Loucy (cell line): ENCODE data around the gene AP1B1.

Source experiments
- H2AFZ ChIP-seq: fragments of 200-600 bp; sonication (generic); 2 replicates; pipeline ENCODE4 v1.6.0; 2016; ENCODE audit warnings: antibody characterized with exemption, mild to moderate bottlenecking, low read length, moderate library complexity
- H3F3A ChIP-seq: fragments of 200-600 bp; 2 replicates; pipeline ENCODE4 v1.6.0; 2016; ENCODE audit warnings: antibody characterized with exemption, low read depth, mild to moderate bottlenecking
- H3K27me3 ChIP-seq: fragments of 200-600 bp; sonication (generic); 2 replicates; pipeline ENCODE4 v1.6.1; 2014; ENCODE audit warnings: low read length, mild to moderate bottlenecking; ENCODE audit not compliant: insufficient read depth, poor library complexity, severe bottlenecking
- H3K36me3 ChIP-seq: fragments of 200-600 bp; sonication (generic); 2 replicates; pipeline ENCODE4 v1.6.1; 2016; ENCODE audit warnings: low read length; ENCODE audit not compliant: insufficient read depth
- H3K4me1 ChIP-seq: fragments of 200-600 bp; sonication (generic); 2 replicates; pipeline ENCODE4 v1.5.1; 2014; ENCODE audit warnings: low read length, mild to moderate bottlenecking; ENCODE audit not compliant: insufficient read depth, poor library complexity, severe bottlenecking
- H3K4me2 ChIP-seq: fragments of 200-600 bp; sonication (generic); 2 replicates; pipeline ENCODE4 v1.6.0; 2014; ENCODE audit warnings: antibody characterized with exemption, low read length, low read depth, mild to moderate bottlenecking; ENCODE audit not compliant: poor library complexity, severe bottlenecking
- H3K4me3 ChIP-seq: fragments of 200-600 bp; sonication (generic); 2 replicates; pipeline ENCODE4 v1.5.1; 2014; ENCODE audit warnings: low read length, mild to moderate bottlenecking, mixed read lengths; ENCODE audit not compliant: poor library complexity, severe bottlenecking
- H3K79me2 ChIP-seq: fragments of 200-600 bp; sonication (generic); 2 replicates; pipeline ENCODE4 v1.6.1; 2014; ENCODE audit warnings: low read length; ENCODE audit not compliant: insufficient read depth
- H3K9ac ChIP-seq: fragments of 200-600 bp; sonication (generic); 2 replicates; pipeline ENCODE4 v1.6.0; 2014; ENCODE audit warnings: mild to moderate bottlenecking, low read depth, low read length, moderate library complexity; ENCODE audit not compliant: poor library complexity, severe bottlenecking
- H3K9me2 ChIP-seq: fragments of 200-600 bp; sonication (generic); replicated peaks from 2 replicates; pipeline ENCODE4 v1.6.1; 2016; ENCODE audit warnings: low read depth, low read length, mixed read lengths
- H3K9me3 ChIP-seq: fragments of 200-600 bp; sonication (generic); 2 replicates; pipeline ENCODE4 v1.6.1; 2014; ENCODE audit warnings: mild to moderate bottlenecking, antibody characterized with exemption, low read length, low read depth; ENCODE audit not compliant: insufficient read depth
- H4K20me1 ChIP-seq: fragments of 200-600 bp; sonication (generic); 2 replicates; pipeline ENCODE4 v1.6.0; 2014; ENCODE audit warnings: antibody characterized with exemption, low read length, mild to moderate bottlenecking; ENCODE audit not compliant: insufficient read depth, poor library complexity, severe bottlenecking
- EZH2phosphoT487 ChIP-seq: fragments of 200-600 bp; IDR thresholded peaks from 2 replicates; pipeline ENCODE4 v1.6.1; 2018; ENCODE audit warnings: antibody characterized with exemption, mild to moderate bottlenecking, moderate library complexity, borderline replicate concordance
- TF ChIP-seq, protein P1 (sequence below): fragments of 200-600 bp; sonication (generic); conservative IDR thresholded peaks from 2 replicates; pipeline ENCODE4 v1.5.1; 2014; ENCODE audit warnings: mild to moderate bottlenecking, antibody characterized with exemption, low read length

Gene AP1B1

DNA sequence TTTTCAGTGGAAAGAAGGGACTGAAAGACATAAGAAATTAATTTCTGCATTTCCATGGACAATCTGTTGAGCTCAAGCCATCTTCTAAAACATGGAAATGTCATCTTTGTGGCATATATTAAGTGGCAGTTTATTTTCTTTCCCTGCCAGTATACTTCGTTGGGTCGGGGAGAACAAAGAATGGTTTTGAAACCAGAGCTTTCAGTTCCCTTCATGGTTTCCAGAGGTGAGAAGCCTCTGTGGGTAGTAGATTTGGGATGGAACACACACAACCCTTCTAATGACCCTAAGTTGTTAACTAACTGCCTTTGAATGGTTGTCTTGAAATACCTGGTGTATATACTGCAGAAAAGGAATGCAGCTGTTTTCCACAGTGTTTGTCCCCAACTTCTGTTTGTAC is 99.5 kb downstream of the AP1B1 start:
- Histone ChIP-seq H3K4me3 (no peak overlapping the region), H3K9me3 (no peaks in the 10 kb centered on the region), H2AFZ (no peak overlapping the region), H3K9ac (no peak overlapping the region), H3K4me2 (no peak overlapping the region), H3K27me3 (no peaks in the 10 kb centered on the region), H4K20me1 (peaks cover 81% of the 10 kb centered on the region), H3F3A (no peaks in the 10 kb centered on the region; the same call in 1 of the 2 replicates), H3K79me2 (peaks cover 87% of the 10 kb centered on the region), H3K36me3 (peaks cover 99% of the 10 kb centered on the region), H3K9me2 (no peaks in the 10 kb centered on the region), H3K4me1 (no peaks in the 10 kb centered on the region)
- TF ChIP-seq, protein P1, sequence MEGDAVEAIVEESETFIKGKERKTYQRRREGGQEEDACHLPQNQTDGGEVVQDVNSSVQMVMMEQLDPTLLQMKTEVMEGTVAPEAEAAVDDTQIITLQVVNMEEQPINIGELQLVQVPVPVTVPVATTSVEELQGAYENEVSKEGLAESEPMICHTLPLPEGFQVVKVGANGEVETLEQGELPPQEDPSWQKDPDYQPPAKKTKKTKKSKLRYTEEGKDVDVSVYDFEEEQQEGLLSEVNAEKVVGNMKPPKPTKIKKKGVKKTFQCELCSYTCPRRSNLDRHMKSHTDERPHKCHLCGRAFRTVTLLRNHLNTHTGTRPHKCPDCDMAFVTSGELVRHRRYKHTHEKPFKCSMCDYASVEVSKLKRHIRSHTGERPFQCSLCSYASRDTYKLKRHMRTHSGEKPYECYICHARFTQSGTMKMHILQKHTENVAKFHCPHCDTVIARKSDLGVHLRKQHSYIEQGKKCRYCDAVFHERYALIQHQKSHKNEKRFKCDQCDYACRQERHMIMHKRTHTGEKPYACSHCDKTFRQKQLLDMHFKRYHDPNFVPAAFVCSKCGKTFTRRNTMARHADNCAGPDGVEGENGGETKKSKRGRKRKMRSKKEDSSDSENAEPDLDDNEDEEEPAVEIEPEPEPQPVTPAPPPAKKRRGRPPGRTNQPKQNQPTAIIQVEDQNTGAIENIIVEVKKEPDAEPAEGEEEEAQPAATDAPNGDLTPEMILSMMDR, result no peak
- TF ChIP-seq EZH2phosphoT487, result no peak

DNA sequence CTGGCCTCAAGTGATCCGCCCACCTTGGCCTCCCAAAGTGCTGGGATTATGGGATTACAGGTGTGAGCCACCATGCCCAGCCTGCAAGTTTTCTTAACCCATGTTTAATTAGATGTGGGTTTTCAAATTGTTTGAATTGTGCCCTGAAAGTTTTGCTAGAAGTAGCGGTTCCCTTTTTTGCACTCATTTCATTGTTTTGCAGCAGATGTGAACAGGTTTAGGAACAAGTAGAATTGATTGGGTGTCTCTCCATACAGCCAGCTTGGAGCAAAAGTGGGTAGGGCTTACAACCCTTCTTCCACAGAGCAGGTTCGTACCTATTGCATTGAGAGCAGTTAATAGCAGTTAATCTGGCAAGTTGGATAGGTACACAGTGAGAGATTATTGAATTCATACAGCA is 104.2 kb downstream of the AP1B1 start:
- Histone ChIP-seq H3K4me3 (no peak overlapping the region), H3K4me2 (no peak overlapping the region), H3F3A (no peaks in the 10 kb centered on the region), H3K9ac (no peak overlapping the region), H4K20me1 (peaks cover 85% of the 10 kb centered on the region), H3K36me3 (peaks cover 94% of the 10 kb centered on the region), H3K4me1 (no peaks in the 10 kb centered on the region), H3K9me2 (no peaks in the 10 kb centered on the region), H3K79me2 (peaks cover 93% of the 10 kb centered on the region), H3K27me3 (no peaks in the 10 kb centered on the region), H2AFZ (no peak overlapping the region), H3K9me3 (no peaks in the 10 kb centered on the region)
- no peak for TF ChIP-seq EZH2phosphoT487
- TF ChIP-seq, protein P1, result no peak

DNA sequence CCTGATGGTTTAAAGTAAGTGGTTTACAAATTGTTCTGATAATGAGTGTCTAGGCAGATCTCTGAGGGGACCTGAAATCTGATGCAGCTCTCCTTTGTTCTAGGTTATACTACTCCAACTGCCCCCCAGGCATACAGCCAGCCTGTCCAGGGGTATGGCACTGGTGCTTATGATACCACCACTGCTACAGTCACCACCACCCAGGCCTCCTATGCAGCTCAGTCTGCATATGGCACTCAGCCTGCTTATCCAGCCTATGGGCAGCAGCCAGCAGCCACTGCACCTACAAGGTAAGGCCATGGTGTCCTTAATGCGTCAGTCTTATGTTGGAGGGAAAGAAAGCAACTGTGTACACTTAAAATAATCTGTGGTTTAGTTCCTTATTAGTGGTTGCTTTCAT is 110.4 kb downstream of the AP1B1 start:
- Histone ChIP-seq H3K9me2 (no peaks in the 10 kb centered on the region), H3F3A (no peaks in the 10 kb centered on the region), H4K20me1 (peaks cover 88% of the 10 kb centered on the region), H3K4me1 (peaks cover 52% of the 10 kb centered on the region), H3K79me2 (peaks cover 95% of the 10 kb centered on the region), H2AFZ (no peak overlapping the region), H3K36me3 (peaks cover 94% of the 10 kb centered on the region), H3K9ac (no peak overlapping the region), H3K27me3 (no peaks in the 10 kb centered on the region), H3K4me3 (no peak overlapping the region), H3K4me2 (peak overlapping the region; percentile 100), H3K9me3 (no peaks in the 10 kb centered on the region)
- TF ChIP-seq EZH2phosphoT487, result no peak
- TF ChIP-seq, protein P1, result no peak
